OCI-LY1 (cell line): Measurements from ENCODE around the gene SGO2.
A peak's percentile ranks its signal among the peaks of the same experiment; 100 is the strongest.

ENCODE experiments used
- H2AFZ ChIP-seq: fragments of 200-600 bp; sonication (generic), shearing (Covaris generic); 2 replicates; pipeline ENCODE4 v1.6.0; 2014; ENCODE audit warnings: antibody characterized with exemption, mild to moderate bottlenecking, low read length
- H3F3A ChIP-seq: fragments of 200-600 bp; sonication (generic), shearing (Covaris generic); 2 replicates; pipeline ENCODE4 v1.6.0; 2014; ENCODE audit warnings: mild to moderate bottlenecking, antibody characterized with exemption, low read length, moderate library complexity; ENCODE audit not compliant: insufficient read depth
- H3K27ac ChIP-seq: fragments of 200-600 bp; sonication (generic); 2 replicates; pipeline ENCODE4 v1.5.1; 2014; ENCODE audit warnings: low read length, mixed run types, mild to moderate bottlenecking, low read depth; ENCODE audit not compliant: poor library complexity, severe bottlenecking
- H3K27me3 ChIP-seq: fragments of 200-600 bp; sonication (generic); 2 replicates; pipeline ENCODE4 v1.6.0; 2014; ENCODE audit warnings: antibody characterized with exemption, mild to moderate bottlenecking, low read length, moderate library complexity; ENCODE audit not compliant: insufficient read depth
- H3K36me3 ChIP-seq: fragments of 200-600 bp; sonication (generic); 2 replicates; pipeline ENCODE4 v1.6.1; 2014; ENCODE audit warnings: mild to moderate bottlenecking, antibody characterized with exemption, low read length, moderate library complexity, mixed read lengths; ENCODE audit not compliant: insufficient read depth
- H3K4me1 ChIP-seq: fragments of 200-600 bp; sonication (generic); 2 replicates; pipeline ENCODE4 v1.5.1; 2014; ENCODE audit warnings: mild to moderate bottlenecking, low read length, moderate library complexity; ENCODE audit not compliant: insufficient read depth, severe bottlenecking
- H3K4me2 ChIP-seq: fragments of 200-600 bp; sonication (generic), shearing (Covaris generic); 2 replicates; pipeline ENCODE4 v1.6.1; 2014; ENCODE audit warnings: low read length
- H3K4me3 ChIP-seq: fragments of 200-600 bp; sonication (generic); 2 replicates; pipeline ENCODE4 v1.5.1; 2014; ENCODE audit warnings: low read length, low read depth, mild to moderate bottlenecking, mixed read lengths; ENCODE audit not compliant: poor library complexity, severe bottlenecking
- H3K79me2 ChIP-seq: fragments of 200-600 bp; shearing (Covaris generic); 2 replicates; pipeline ENCODE4 v1.6.1; 2016; ENCODE audit warnings: mixed run types, low read length, mixed read lengths; ENCODE audit not compliant: insufficient read depth
- H3K9ac ChIP-seq: fragments of 200-600 bp; sonication (generic), shearing (Covaris generic); 2 replicates; pipeline ENCODE4 v1.6.1; 2014; ENCODE audit warnings: mild to moderate bottlenecking, low read length, mixed read lengths
- H3K9me2 ChIP-seq: fragments of 200-600 bp; sonication (generic), shearing (Covaris generic); 2 replicates; pipeline ENCODE4 v1.6.1; 2014; ENCODE audit warnings: low read depth, mild to moderate bottlenecking, low read length, mixed read lengths
- H3K9me3 ChIP-seq: fragments of 200-600 bp; shearing (Covaris generic); 2 replicates; pipeline ENCODE4 v1.6.1; 2014; ENCODE audit warnings: low read length, mixed read lengths
- H4K20me1 ChIP-seq: fragments of 200-600 bp; sonication (generic), shearing (Covaris generic); 2 replicates; pipeline ENCODE4 v1.6.0; 2016; ENCODE audit warnings: mild to moderate bottlenecking, low read length; ENCODE audit not compliant: insufficient read depth
- EZH2 ChIP-seq: fragments of 200-600 bp; sonication (generic), shearing (Covaris generic); IDR thresholded peaks from 2 replicates; pipeline ENCODE4 v1.8.0; 2017; ENCODE audit warnings: borderline replicate concordance, mixed run types, mild to moderate bottlenecking, antibody characterized with exemption, low read length, moderate library complexity, mixed read lengths
- TF ChIP-seq, protein P1 (sequence below): fragments of 200-600 bp; sonication (generic), shearing (Covaris generic); IDR thresholded peaks from 2 replicates; pipeline ENCODE4 v1.5.1; 2017; ENCODE audit warnings: mild to moderate bottlenecking, antibody characterized with exemption, low read length, moderate library complexity, mixed read lengths

SGO2 gene

DNA sequence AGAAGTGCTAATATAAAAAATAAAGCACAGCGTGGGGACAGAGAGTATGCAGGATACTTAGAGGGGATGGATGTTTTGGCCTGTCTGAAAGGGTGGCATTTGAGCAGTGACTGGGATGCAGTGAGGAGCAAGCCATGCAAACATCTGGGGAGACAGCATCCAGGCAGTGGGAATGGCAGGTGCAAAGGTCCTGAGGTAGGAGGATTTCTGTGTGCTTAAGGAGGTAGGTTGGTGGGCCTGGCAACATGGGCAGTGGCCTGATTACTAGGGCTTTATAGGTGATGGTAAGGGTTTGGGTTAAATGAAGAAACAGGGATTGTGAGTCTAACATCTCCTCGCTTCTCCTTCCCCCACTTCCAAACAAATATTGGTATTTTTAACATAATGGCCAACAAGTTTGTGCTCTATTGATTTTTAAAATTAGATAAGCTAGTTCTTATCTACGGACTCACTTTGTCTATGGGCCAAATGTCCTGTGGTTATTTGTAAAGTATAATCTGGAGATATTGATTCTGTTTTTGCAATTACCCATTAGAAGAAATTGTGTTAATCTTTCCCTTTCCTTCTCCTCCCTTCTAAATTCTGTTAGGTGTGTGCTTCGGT is 62.2 kb downstream of the SGO2 start:
- H3K4me3 ChIP-seq = peak overlapping the region; percentile 70
- no peaks in the 10 kb centered on the region for H4K20me1 ChIP-seq
- H3K4me1 ChIP-seq = peaks cover 62% of the 10 kb centered on the region
- TF ChIP-seq, protein P1, sequence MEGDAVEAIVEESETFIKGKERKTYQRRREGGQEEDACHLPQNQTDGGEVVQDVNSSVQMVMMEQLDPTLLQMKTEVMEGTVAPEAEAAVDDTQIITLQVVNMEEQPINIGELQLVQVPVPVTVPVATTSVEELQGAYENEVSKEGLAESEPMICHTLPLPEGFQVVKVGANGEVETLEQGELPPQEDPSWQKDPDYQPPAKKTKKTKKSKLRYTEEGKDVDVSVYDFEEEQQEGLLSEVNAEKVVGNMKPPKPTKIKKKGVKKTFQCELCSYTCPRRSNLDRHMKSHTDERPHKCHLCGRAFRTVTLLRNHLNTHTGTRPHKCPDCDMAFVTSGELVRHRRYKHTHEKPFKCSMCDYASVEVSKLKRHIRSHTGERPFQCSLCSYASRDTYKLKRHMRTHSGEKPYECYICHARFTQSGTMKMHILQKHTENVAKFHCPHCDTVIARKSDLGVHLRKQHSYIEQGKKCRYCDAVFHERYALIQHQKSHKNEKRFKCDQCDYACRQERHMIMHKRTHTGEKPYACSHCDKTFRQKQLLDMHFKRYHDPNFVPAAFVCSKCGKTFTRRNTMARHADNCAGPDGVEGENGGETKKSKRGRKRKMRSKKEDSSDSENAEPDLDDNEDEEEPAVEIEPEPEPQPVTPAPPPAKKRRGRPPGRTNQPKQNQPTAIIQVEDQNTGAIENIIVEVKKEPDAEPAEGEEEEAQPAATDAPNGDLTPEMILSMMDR = no peak
- TF ChIP-seq EZH2 = no peak
- no peaks in the 10 kb centered on the region for H3K27me3 ChIP-seq
- H3K9ac ChIP-seq = peak overlapping the region; percentile 5; the same call in 1 of the 2 replicates
- H3K9me2 ChIP-seq = no peaks in the 10 kb centered on the region
- H3K9me3 ChIP-seq = no peaks in the 10 kb centered on the region
- peak overlapping the region; percentile 84 for H3K27ac ChIP-seq
- H3K4me2 ChIP-seq = peak overlapping the region; percentile 81
- H3F3A ChIP-seq = no peaks in the 10 kb centered on the region
- H3K36me3 ChIP-seq = peaks cover 11% of the 10 kb centered on the region; the same call in 1 of the 2 replicates
- H3K79me2 ChIP-seq = no peaks in the 10 kb centered on the region
- H2AFZ ChIP-seq = no peak overlapping the region

DNA sequence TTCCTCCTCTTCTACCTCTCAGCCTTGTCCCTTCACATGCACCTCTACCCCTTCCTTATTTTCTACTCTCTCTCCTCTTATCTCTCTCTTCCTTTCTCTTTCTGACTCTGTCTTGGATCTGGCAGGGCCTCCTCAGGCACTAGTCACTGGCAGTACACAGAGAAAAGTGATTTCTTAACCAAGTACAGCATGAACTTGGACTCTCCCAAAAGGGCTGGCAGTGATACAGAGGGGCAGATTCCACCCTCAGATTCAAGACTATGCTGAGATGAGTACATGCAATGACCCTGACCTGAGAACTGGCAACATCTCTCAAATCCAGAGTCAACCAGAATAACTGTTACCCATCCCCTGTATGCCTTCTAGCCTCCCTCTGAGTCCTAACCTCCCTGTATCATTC is 64.1 kb downstream of the SGO2 start:
- Histone ChIP-seq H3K9ac (no peak overlapping the region), H3F3A (no peaks in the 10 kb centered on the region), H4K20me1 (no peaks in the 10 kb centered on the region), H3K4me3 (no peak overlapping the region), H3K27ac (peak overlapping the region; percentile 50), H3K9me2 (no peaks in the 10 kb centered on the region), H3K4me1 (peaks cover 43% of the 10 kb centered on the region), H3K27me3 (no peaks in the 10 kb centered on the region), H3K79me2 (no peaks in the 10 kb centered on the region), H3K4me2 (no peak overlapping the region), H2AFZ (no peak overlapping the region), H3K36me3 (peaks cover 29% of the 10 kb centered on the region; the same call in 1 of the 2 replicates), H3K9me3 (no peaks in the 10 kb centered on the region)
- no peak for TF ChIP-seq EZH2
- TF ChIP-seq, protein P1 = no peak

DNA sequence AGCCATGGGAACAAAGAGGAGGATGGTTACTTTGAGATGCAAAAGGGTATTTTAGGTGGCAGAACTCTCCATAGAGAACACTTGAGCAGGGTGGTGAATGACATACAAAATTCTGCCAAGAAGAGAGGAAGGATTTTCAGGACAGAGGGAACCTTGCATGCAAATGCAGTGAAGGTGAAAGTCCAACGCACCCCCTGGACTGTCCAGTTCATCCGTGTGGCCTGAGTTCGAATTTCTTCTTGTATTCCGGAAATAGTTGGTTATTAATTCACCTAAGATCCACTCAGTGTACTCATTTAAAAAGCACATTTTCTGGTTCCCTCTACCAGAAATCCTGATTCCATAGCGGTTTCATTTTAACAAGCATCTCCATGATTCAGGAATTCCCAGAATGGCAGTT is 65.3 kb downstream of the SGO2 start:
- peaks cover 41% of the 10 kb centered on the region; the same call in 1 of the 2 replicates for H3K36me3 ChIP-seq
- H3K9ac ChIP-seq = no peak overlapping the region
- peaks cover 31% of the 10 kb centered on the region for H3K4me1 ChIP-seq
- H3K4me2 ChIP-seq = no peak overlapping the region
- H3K9me2 ChIP-seq = no peaks in the 10 kb centered on the region
- H3F3A ChIP-seq = no peaks in the 10 kb centered on the region
- H2AFZ ChIP-seq = no peak overlapping the region
- no peaks in the 10 kb centered on the region for H3K79me2 ChIP-seq
- TF ChIP-seq, protein P1 = no peak
- TF ChIP-seq EZH2 = no peak
- no peak overlapping the region for H3K27ac ChIP-seq
- no peaks in the 10 kb centered on the region for H3K27me3 ChIP-seq
- H4K20me1 ChIP-seq = no peaks in the 10 kb centered on the region
- no peak overlapping the region for H3K4me3 ChIP-seq
- H3K9me3 ChIP-seq = no peaks in the 10 kb centered on the region
